ENCODE measurements around the gene DIRAS2. TPM values are rescaled to one million over a fixed set of nuclear protein-coding genes. Genes with fewer than 3 reads are reported as not detected.

The DIRAS2 gene
- total RNA-seq, 2 experiments from 2014 or later, result not detected

- DNase-seq (ENCODE audit: low spot score), result no peak
- H2AFZ ChIP-seq (ENCODE audit: low read length), result no peak overlapping the region
- BruUV-seq (replicated peaks), result no TSS peak
- POLR2A ChIA-PET, result interaction anchor here (0.7 kb wide), 1 partner anchor 17 kb away, joined by 3 read pairs; no protein-coding TSS in a partner anchor
- H3K79me2 ChIP-seq (ENCODE audit: insufficient read depth, low read depth, low read length), result no peaks in the 10 kb centered on the region
- no peaks in the 10 kb centered on the region for H3K4me1 ChIP-seq (ENCODE audit: insufficient read depth, low read length, poor library complexity, severe bottlenecking)
- H3K27ac ChIP-seq (ENCODE audit: low read depth, low read length, poor library complexity, severe bottlenecking), result no peak overlapping the region
- no peak overlapping the region for H3K4me3 ChIP-seq (ENCODE audit: low read depth, low read length, poor library complexity, severe bottlenecking)
- no peaks in the 10 kb centered on the region for H3K9me3 ChIP-seq (ENCODE audit: low read length)
- no peaks in the 10 kb centered on the region for H3K9me2 ChIP-seq (ENCODE audit: insufficient read depth, low read length)
- TF ChIP-seq CTCF (conservative IDR thresholded peaks at IDR 0.05; ENCODE audit: low read length) (no peak), EZH2phosphoT487 (IDR thresholded peaks at IDR 0.05; ENCODE audit: borderline replicate concordance, low read depth, low read length) (no peak)
- intact Hi-C loops (cut with micrococcal nuclease; ENCODE audit: unreplicated experiment), result no loop called here
- CTCF ChIA-PET (ENCODE audit: unreplicated experiment), result no interaction called here
- H3K4me2 ChIP-seq (ENCODE audit: low read length), result no peak overlapping the region
- H4K20me1 ChIP-seq (ENCODE audit: insufficient read depth, low read length), result no peaks in the 10 kb centered on the region
- no peaks in the 10 kb centered on the region for H3K36me3 ChIP-seq (ENCODE audit: insufficient read depth, low read length)
Measured at GRCh38 chr9:90598191-90598590, 44.4 kb downstream of the DIRAS2 start.

GRCh38 chr9:90593646-90594045 lies 49.0 kb downstream of the DIRAS2 start:
- no peak for TF ChIP-seq CTCF (conservative IDR thresholded peaks at IDR 0.05; ENCODE audit: low read length)
- Histone ChIP-seq H3K36me3 (ENCODE audit: insufficient read depth, low read length) (no peaks in the 10 kb centered on the region), H4K20me1 (ENCODE audit: insufficient read depth, low read length) (no peaks in the 10 kb centered on the region), H3K4me3 (ENCODE audit: low read depth, low read length, poor library complexity, severe bottlenecking) (no peak overlapping the region), H3K9me3 (ENCODE audit: low read length) (no peaks in the 10 kb centered on the region), H3K4me1 (ENCODE audit: insufficient read depth, low read length, poor library complexity, severe bottlenecking) (no peaks in the 10 kb centered on the region), H2AFZ (ENCODE audit: low read length) (no peak overlapping the region), H3K9me2 (ENCODE audit: insufficient read depth, low read length) (no peaks in the 10 kb centered on the region), H3K79me2 (ENCODE audit: insufficient read depth, low read depth, low read length) (no peaks in the 10 kb centered on the region), H3K27ac (ENCODE audit: low read depth, low read length, poor library complexity, severe bottlenecking) (no peak overlapping the region), H3K4me2 (ENCODE audit: low read length) (no peak overlapping the region)
- BruUV-seq (replicated peaks), result no TSS peak
- CTCF ChIA-PET (ENCODE audit: unreplicated experiment), result no interaction called here
- POLR2A ChIA-PET, result no interaction called here
- intact Hi-C loops (cut with micrococcal nuclease; ENCODE audit: unreplicated experiment), result no loop called here
- DNase-seq (ENCODE audit: low spot score), result no peak

- TF ChIP-seq EZH2phosphoT487 (IDR thresholded peaks at IDR 0.05; ENCODE audit: borderline replicate concordance, low read depth, low read length), result no peak
- no peak for TF ChIP-seq CTCF (conservative IDR thresholded peaks at IDR 0.05; ENCODE audit: low read length)
- H3K27ac ChIP-seq (ENCODE audit: low read depth, low read length, poor library complexity, severe bottlenecking), result no peak overlapping the region
- no peak for DNase-seq (ENCODE audit: low spot score)
- no peak overlapping the region for H3K4me3 ChIP-seq (ENCODE audit: low read depth, low read length, poor library complexity, severe bottlenecking)
- no peak overlapping the region for H3K4me2 ChIP-seq (ENCODE audit: low read length)
- ChIA-PET POLR2A (interaction anchor here (0.6 kb wide), 1 partner anchor 1037 kb away, joined by 3 read pairs; no protein-coding TSS in a partner anchor), CTCF (ENCODE audit: unreplicated experiment) (no interaction called here)
- H3K36me3 ChIP-seq (ENCODE audit: insufficient read depth, low read length), result no peaks in the 10 kb centered on the region
- intact Hi-C loops (cut with micrococcal nuclease; ENCODE audit: unreplicated experiment), result no loop called here
- no TSS peak for BruUV-seq (replicated peaks)
- H3K4me1 ChIP-seq (ENCODE audit: insufficient read depth, low read length, poor library complexity, severe bottlenecking), result no peaks in the 10 kb centered on the region
- no peaks in the 10 kb centered on the region for H3K9me2 ChIP-seq (ENCODE audit: insufficient read depth, low read length)
- no peak overlapping the region for H2AFZ ChIP-seq (ENCODE audit: low read length)
- no peaks in the 10 kb centered on the region for H3K9me3 ChIP-seq (ENCODE audit: low read length)
- no peaks in the 10 kb centered on the region for H3K79me2 ChIP-seq (ENCODE audit: insufficient read depth, low read depth, low read length)
- no peaks in the 10 kb centered on the region for H4K20me1 ChIP-seq (ENCODE audit: insufficient read depth, low read length)
Measured at GRCh38 chr9:90580576-90580975, 62.0 kb downstream of the DIRAS2 start.

Measured in OCI-LY7 (cell line).